Measurements from ENCODE around the gene CRADD.
"Not testable (repeated sequence)": the region's sequence is repeated elsewhere in the genome, so short reads cannot be mapped to it uniquely, and the experiment has no call there.

Gene CRADD

GRCh38 chr12:93901739-93902138 is 224.6 kb downstream of the CRADD start:
- no peak for DNase-seq (ENCODE audit: low read depth in 2 of 2)

GRCh38 chr12:93902192-93902591 is 225.0 kb downstream of the CRADD start:
- no peak for DNase-seq (ENCODE audit: low read depth in 2 of 2)

- no peak for DNase-seq (ENCODE audit: low read depth in 2 of 2)
These were observed 225.8 kb downstream of the CRADD start for GRCh38 chr12:93902736-93903562.

GRCh38 chr12:93904124-93904523 is 226.9 kb downstream of the CRADD start:
- DNase-seq (ENCODE audit: low read depth in 2 of 2) = no peak

GRCh38 chr12:93908264-93908663 is 231.1 kb downstream of the CRADD start:
- no peak for DNase-seq (ENCODE audit: low read depth in 2 of 2)

GRCh38 chr12:93908846-93909567 is 231.8 kb downstream of the CRADD start:
- no peak for DNase-seq (ENCODE audit: low read depth in 2 of 2)

GRCh38 chr12:93911396-93911795 is 234.2 kb downstream of the CRADD start:
- no peak for DNase-seq (ENCODE audit: low read depth in 2 of 2)

GRCh38 chr12:93912086-93912733 is 235.0 kb downstream of the CRADD start:
- DNase-seq (ENCODE audit: low read depth in 2 of 2) = no peak

- no peak for DNase-seq (ENCODE audit: low read depth in 2 of 2)
These were observed 236.7 kb downstream of the CRADD start for GRCh38 chr12:93913845-93914244.

- DNase-seq (ENCODE audit: low read depth in 2 of 2) = no peak
These were observed 237.1 kb downstream of the CRADD start for GRCh38 chr12:93914281-93914680.

- no peak for DNase-seq (ENCODE audit: low read depth in 2 of 2)
These were observed 238.2 kb downstream of the CRADD start for GRCh38 chr12:93915411-93915810.

GRCh38 chr12:93916402-93916801 is 239.2 kb downstream of the CRADD start:
- DNase-seq (ENCODE audit: low read depth in 2 of 2) = no peak

GRCh38 chr12:93918262-93918661 is 241.1 kb downstream of the CRADD start:
- no peak for DNase-seq (ENCODE audit: low read depth in 2 of 2)

GRCh38 chr12:93918900-93919299 is 241.7 kb downstream of the CRADD start:
- no peak for DNase-seq (ENCODE audit: low read depth in 2 of 2)

GRCh38 chr12:93921521-93921920 is 244.3 kb downstream of the CRADD start:
- DNase-seq (ENCODE audit: low read depth in 2 of 2) = no peak

GRCh38 chr12:93922583-93923006 is 245.4 kb downstream of the CRADD start:
- no peak for DNase-seq (ENCODE audit: low read depth in 2 of 2)

- no peak for DNase-seq (ENCODE audit: low read depth in 2 of 2)
These were observed 247.2 kb downstream of the CRADD start for GRCh38 chr12:93924367-93924766.

- DNase-seq (ENCODE audit: low read depth in 2 of 2) = no peak
These were observed 248.5 kb downstream of the CRADD start for GRCh38 chr12:93925585-93926205.

GRCh38 chr12:93926237-93926636 is 249.1 kb downstream of the CRADD start:
- DNase-seq (ENCODE audit: low read depth in 2 of 2) = no peak

GRCh38 chr12:93929081-93929480 is 251.9 kb downstream of the CRADD start:
- not testable (repeated sequence) for DNase-seq (ENCODE audit: low read depth in 2 of 2)

- DNase-seq (ENCODE audit: low read depth in 2 of 2) = no peak
These were observed 260.6 kb downstream of the CRADD start for GRCh38 chr12:93937812-93938211.

- DNase-seq (ENCODE audit: low read depth in 2 of 2) = no peak
These were observed 261.1 kb downstream of the CRADD start for GRCh38 chr12:93938317-93938716.
